Measurements from ENCODE around the gene SLC34A3.

GRCh38 chr9:137262909-137263285 is 32.2 kb downstream of the SLC34A3 start:
- TF ChIP-seq CTCF (conservative IDR thresholded peaks at IDR 0.05; ENCODE audit: low read length): no peak
- no peak for TF ChIP-seq EZH2phosphoT487 (IDR thresholded peaks at IDR 0.05; ENCODE audit: borderline replicate concordance, low read depth, low read length)
